ENCODE measurements around the gene PNKD.

PNKD gene

GRCh38 chr2:218345491-218346236 lies 75.3 kb downstream of the PNKD start:
- no peak for DNase-seq

- no peak for DNase-seq
These were observed 76.9 kb downstream of the PNKD start for GRCh38 chr2:218347172-218347571.

DNA sequence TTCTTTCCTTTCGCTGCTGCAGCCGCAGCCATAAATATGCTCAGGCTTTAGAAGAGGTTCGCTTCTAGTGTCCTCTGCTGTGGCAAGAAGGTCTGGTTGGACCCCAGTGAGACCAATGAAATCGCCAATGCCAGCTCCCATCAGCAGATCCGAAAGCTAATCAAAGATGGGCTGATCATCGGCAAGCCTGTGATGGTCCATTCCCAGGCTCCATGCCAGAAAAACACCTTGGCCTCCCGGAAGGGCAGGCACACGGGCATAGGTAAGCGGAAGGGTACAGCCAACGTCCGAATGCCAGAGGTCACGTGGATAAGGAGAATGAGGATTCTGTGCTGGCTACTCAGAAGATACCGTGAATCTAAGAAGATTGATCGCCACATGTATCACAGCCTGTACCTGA lies 83.7 kb downstream of the PNKD start:
- DNase-seq: no peak

- no peak for DNase-seq
These were observed 84.6 kb downstream of the PNKD start for GRCh38 chr2:218354850-218355443.

DNA sequence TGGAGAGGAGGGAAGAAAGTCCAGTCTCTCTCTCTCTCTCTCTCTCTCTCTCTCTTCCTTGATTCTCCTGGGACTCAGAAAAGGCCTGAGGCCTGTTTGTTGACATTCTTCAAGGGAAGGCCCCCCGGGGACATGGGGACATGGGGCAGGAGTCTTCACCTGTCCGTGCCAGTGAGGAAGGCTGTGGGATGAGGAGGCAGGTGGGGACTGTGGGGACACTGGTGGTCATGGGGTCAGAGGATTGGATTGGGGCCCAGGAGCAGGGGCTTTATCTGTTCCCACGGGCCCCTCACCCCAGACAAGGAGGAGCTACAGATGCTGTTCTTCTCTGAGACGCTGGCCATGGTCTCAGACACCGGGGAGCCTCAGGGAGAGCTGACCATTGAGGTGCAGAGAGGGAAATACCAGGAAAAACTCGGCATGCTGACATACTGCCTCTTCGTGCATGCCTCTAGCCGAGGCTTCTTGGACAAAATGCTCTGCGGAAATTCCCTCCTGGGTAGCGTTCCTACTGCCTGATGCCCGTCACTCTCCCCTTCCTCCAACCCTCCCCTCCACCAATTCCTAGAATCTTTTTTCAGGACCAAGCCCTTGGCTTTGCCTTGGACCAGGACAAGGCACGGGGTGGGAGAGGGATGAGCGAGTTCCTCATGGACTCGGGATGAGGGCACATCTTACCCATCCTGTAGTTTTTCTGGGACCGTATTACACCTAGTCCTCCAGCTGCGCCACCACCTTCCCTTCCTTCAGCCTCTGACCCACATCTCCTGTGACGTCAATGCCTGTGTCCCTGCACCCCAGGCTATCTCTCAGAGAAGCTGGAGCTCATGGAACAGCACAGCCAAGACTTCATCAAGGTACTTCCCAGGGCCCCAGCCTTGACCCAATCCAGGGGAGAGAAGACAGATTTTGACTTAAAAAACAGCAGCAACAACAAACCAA lies 87.2 kb downstream of the PNKD start:
- no peak for DNase-seq

- no peak for DNase-seq
These were observed 90.1 kb downstream of the PNKD start for GRCh38 chr2:218360453-218360852.

DNA sequence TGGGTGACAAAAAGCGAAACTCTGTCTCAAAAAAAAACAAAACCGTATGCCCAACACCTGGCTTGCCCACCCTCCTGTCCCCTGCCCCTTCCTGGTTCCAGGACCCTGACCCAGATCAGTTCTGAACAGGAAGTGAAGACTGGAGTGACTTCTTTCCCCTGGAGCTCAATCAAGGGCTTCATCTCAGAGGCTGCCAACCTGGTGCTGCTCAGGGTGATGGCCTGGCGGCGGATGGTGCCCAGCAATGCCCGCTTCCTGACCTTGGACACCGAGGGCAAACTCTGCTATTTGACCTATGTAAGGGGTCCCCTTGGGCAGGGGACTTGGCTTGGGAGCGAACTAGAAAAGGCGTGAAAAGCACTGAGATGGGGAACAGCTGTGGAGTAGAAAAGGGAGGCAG lies 92.3 kb downstream of the PNKD start:
- DNase-seq: no peak

DNA sequence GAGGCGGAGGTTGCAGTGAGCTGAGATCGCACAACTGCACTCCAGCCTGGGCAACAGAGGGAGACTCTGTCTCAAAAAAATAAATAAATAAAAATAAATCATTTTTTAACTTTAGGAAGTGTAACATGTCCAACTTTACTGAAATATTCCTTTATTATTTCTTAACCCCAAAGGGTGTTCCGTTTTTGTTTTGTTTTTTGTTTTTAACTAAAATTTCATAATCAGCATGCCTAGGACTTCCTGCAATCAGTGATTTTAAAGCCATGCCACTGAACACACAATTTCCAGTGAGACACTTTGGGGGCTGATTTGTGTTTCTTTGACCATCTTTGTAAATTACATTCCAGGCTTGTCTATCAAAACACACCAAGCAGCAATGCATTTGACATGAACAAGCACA lies 93.4 kb downstream of the PNKD start:
- no peak for DNase-seq

DNA sequence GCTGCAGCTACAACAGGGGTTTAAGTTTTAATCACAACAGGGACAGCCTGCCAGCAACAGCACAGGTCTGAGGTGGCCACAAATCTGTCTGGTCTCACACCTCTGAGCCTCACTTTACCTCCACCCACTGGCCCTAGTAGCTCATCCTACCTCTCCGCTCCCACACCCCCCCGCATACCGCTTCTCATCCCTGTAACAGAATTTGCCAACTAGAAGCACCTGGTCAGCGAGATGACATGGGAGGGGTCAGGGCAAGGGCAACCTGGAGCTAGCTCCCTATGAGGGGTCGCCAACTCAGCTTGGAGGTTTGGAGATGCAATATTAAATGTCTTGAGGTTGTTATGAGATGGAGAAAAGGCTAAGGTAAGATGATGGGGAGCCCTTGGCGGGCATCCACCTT lies 93.9 kb downstream of the PNKD start:
- no peak for DNase-seq

- no peak for DNase-seq
These were observed 96.5 kb downstream of the PNKD start for GRCh38 chr2:218366621-218367414.

DNA sequence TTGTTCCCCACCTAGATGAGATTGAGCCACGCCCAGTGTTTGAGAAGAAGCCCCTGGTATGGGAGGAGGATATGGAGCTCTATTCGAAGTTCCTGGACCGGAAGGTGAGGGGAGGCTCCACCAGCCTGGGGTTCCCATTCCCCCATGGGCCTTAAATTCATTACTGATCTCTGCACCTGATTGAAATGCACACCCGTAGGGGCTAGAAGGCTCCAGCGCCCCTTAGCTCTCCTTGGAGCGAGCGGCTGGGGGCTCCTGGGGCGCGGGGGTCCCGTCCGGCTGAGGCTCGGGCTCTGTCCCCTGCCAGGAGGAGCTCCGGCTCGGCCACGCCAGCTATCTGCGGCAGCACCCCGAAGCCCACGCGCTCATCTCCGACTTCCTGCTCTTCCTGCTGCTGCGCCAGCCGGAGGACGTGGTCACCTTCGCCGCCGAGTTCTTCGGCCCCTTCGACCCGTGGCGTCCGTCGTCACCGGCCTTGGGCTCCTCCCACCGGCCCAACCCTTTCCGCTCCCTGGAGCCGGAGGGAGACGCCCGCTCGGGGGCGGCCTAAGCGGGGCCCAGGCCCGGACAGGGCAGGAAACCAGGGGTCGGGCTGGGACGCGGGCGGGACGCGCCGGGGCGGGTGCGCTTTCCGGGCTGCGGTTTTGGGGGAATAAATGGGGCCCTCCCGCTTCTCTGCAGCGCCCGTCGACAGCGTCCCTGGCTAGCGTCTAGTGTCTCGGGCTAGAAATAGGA lies 97.3 kb downstream of the PNKD start:
- DNase-seq: peak; percentile 84

GRCh38 chr2:218368150-218368528 lies 97.8 kb downstream of the PNKD start:
- DNase-seq: no peak

DNA sequence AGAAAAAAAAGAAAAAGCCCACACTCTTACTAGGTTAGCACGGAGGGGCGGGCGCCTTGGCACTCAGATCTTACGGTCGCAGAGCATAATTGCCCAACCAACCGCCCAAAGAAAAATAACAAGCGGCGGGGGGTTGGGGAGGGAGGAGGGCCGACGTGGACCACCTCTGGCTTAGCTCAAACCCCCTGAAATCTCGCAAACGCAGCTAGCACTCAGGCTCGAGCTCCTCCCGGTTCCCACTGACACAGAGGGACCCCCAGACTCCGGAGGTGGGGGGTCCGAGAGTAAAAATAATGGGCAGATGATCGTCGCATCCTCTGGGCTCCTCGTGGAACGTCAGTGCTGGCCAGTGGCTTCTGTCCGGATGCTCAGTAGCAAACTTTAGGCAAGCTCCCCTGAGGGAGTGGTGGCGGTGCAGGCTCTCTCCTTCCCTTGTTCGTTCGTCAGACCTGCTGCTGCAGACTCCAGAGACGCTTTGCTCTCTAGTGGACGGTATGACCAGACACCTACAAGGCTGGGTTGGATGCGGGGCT lies 98.4 kb downstream of the PNKD start:
- no peak for DNase-seq

DNA sequence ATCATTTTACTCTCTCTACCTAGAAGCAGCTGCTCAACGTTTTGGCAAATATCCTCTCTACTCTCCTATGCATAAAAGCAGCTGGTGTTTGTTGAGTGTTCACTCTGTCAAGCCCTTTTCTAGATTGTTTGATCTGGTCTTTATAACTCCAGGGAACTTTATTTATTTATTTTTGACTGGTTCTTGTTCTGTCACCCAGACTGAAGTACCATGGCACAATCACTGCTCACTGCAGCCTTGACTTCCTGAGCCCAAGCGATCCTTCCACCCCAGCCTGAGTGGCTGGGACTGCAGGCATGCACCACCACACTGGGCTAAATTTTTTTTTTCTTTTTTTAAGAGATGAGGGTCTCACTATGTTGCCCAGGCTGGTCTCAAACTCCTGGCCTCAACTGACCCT lies 99.0 kb downstream of the PNKD start:
- no peak for DNase-seq

- peak; percentile 16 for DNase-seq
These were observed 100.2 kb downstream of the PNKD start for GRCh38 chr2:218370410-218371063.

DNA sequence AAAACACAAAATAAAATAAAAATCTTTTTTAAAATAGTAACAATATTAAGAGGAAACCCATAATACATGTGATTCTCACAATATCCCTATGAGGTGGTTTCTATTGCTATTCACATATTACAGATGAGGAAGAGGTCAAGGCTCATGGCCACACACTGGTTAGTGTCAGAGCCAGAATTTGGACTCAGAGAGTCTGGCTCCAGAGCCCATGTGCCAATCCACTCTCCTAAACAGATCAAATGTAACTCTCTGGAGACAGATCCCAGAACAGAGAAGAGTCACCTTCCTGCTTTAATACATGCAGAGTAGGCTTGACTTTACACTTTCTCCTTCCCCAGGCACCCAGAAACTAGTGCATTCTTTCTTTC lies 101.6 kb downstream of the PNKD start:
- no peak for DNase-seq

GRCh38 chr2:218374795-218375194 lies 104.5 kb downstream of the PNKD start:
- DNase-seq: no peak

DNA sequence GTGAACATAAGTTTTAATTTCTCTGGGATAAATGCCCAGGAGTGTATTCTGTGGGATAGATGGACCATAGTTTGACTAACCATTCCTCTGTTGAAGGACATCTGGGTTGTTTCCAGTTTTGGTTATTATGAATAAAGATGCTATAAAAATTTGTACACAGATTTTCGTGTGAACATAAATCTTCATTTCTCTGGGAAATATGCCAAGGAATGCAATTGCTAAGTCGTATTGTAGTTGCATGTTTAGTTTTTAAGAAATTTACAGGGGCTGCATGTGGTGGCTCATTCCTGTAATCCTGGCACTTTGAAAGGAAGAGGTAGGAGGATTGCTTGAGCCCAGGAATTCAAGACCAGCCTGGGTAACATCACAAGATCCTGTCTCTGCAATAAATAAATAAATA lies 104.9 kb downstream of the PNKD start:
- DNase-seq: no peak

DNA sequence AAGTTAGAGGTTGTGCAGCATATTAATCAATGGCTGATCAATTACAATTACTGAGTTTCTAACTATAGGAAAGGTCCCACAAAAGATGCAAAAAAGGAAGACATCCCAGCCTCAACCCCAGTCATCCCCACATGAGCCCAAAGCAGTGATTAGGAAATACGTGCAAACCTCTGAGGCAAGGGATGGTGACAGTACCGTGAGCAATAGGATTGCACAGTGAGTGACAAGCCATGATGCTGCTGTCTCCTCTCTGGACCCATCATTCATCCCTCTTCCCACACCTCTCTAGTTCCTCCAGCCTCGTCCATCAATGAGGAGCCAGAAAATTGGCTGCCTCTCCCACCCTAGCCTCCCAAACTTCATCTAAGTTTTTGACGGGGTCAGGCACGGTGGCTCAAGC lies 107.7 kb downstream of the PNKD start:
- no peak for DNase-seq

- DNase-seq: no peak
These were observed 111.6 kb downstream of the PNKD start, which contains the start of gene SLC11A1 for GRCh38 chr2:218381916-218382366. Gene SLC11A1, plus strand, starts transcription at chr2:218382273. Its CDS starts 96 bp downstream, at chr2:218382369.

DNA sequence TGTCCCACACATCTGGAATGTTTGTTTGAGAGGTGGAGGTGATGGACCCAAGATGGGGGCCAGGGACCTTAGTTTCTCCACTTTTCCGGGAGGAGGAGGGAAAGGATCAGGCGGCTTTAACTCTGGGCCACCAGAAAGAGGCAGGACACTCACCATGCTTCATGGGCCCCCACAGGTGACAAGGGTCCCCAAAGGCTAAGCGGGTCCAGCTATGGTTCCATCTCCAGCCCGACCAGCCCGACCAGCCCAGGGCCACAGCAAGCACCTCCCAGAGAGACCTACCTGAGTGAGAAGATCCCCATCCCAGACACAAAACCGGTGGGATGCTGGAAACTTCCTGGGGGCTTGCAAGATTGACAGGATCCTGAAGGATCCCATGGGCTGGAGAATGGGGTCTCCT lies 112.5 kb downstream of the PNKD start:
- no peak for DNase-seq

All from CD4-positive, alpha-beta T cell treated with Interleukin-17A for 1 hour (primary cell).